NT2/D1 (cell line): ENCODE measurements around the gene SLC5A11.

Experiments
- DNase-seq: peaks from one replicate; pipeline ENCODE4 v3.0.0-alpha.2; 2011; ENCODE audit warnings: low read depth, low spot score
- H3K27me3 ChIP-seq: 2 replicates; pipeline ENCODE4 v1.6.0; 2011; ENCODE audit warnings: mild to moderate bottlenecking; ENCODE audit not compliant: insufficient read length, insufficient read depth
- H3K36me3 ChIP-seq: 2 replicates; pipeline ENCODE4 v1.6.1; 2011; ENCODE audit warnings: mild to moderate bottlenecking, low read length, mixed read lengths; ENCODE audit not compliant: insufficient read depth, insufficient read length
- H3K4me1 ChIP-seq: 2 replicates; pipeline ENCODE4 v1.5.1; 2011; ENCODE audit not compliant: insufficient read depth, insufficient read length
- H3K4me3 ChIP-seq: 2 replicates; pipeline ENCODE4 v1.5.1; 2011; ENCODE audit warnings: low read depth; ENCODE audit not compliant: insufficient read length
- H3K9ac ChIP-seq: 2 replicates; pipeline ENCODE4 v1.6.0; 2011; ENCODE audit warnings: low read depth; ENCODE audit not compliant: insufficient read length
- H3K9me3 ChIP-seq: 2 replicates; pipeline ENCODE4 v1.5.1; 2011; ENCODE audit warnings: mild to moderate bottlenecking, low read length; ENCODE audit not compliant: insufficient read depth
- SUZ12 ChIP-seq: IDR thresholded peaks from 2 replicates; pipeline ENCODE4 v1.6.1; 2011; ENCODE audit not compliant: insufficient read length, insufficient read depth; ENCODE audit errors: extremely low read depth
- YY1 ChIP-seq: IDR thresholded peaks from 2 replicates; pipeline ENCODE4 v1.6.1; 2011; ENCODE audit not compliant: insufficient read length, insufficient read depth
- ZNF274 ChIP-seq: IDR thresholded peaks from 2 replicates; pipeline ENCODE4 v1.6.1; 2011; ENCODE audit warnings: mild to moderate bottlenecking, low read depth, low read length

The SLC5A11 gene

GRCh38 chr16:24815021-24815420 is 30.7 kb upstream of the SLC5A11 start:
- H3K4me1 ChIP-seq, result no peaks in the 10 kb centered on the region
- TF ChIP-seq YY1 (no peak), ZNF274 (no peak), SUZ12 (no peak)
- H3K36me3 ChIP-seq, result peaks cover 96% of the 10 kb centered on the region
- DNase-seq, result no peak
- no peaks in the 10 kb centered on the region for H3K27me3 ChIP-seq
- H3K9me3 ChIP-seq, result no peaks in the 10 kb centered on the region
- H3K9ac ChIP-seq, result no peak overlapping the region
- H3K4me3 ChIP-seq, result no peak overlapping the region

- H3K4me1 ChIP-seq, result no peaks in the 10 kb centered on the region
- no peak overlapping the region for H3K4me3 ChIP-seq
- H3K9me3 ChIP-seq, result no peaks in the 10 kb centered on the region
- TF ChIP-seq YY1 (no peak), ZNF274 (no peak), SUZ12 (no peak)
- no peak for DNase-seq
- no peaks in the 10 kb centered on the region for H3K27me3 ChIP-seq
- H3K9ac ChIP-seq, result no peak overlapping the region
- H3K36me3 ChIP-seq, result peaks cover 95% of the 10 kb centered on the region
These were observed 29.1 kb upstream of the SLC5A11 start for GRCh38 chr16:24816688-24817087.

- peaks cover 2% of the 10 kb centered on the region for H3K4me1 ChIP-seq
- DNase-seq, result no peak
- TF ChIP-seq SUZ12, result no peak
- TF ChIP-seq YY1, result no peak
- TF ChIP-seq ZNF274, result no peak
- H3K36me3 ChIP-seq, result peaks cover 96% of the 10 kb centered on the region
- H3K27me3 ChIP-seq, result no peaks in the 10 kb centered on the region
- no peak overlapping the region for H3K4me3 ChIP-seq
- H3K9me3 ChIP-seq, result no peaks in the 10 kb centered on the region
- H3K9ac ChIP-seq, result no peak overlapping the region
These were observed 26.2 kb upstream of the SLC5A11 start for GRCh38 chr16:24819462-24820040.

- no peak for DNase-seq
- Histone ChIP-seq H3K9me3 (no peaks in the 10 kb centered on the region), H3K4me3 (no peak overlapping the region), H3K36me3 (peaks cover 91% of the 10 kb centered on the region), H3K9ac (no peak overlapping the region), H3K27me3 (no peaks in the 10 kb centered on the region), H3K4me1 (peaks cover 2% of the 10 kb centered on the region)
- TF ChIP-seq YY1 (no peak), ZNF274 (no peak), SUZ12 (no peak)
These were observed 25.2 kb upstream of the SLC5A11 start for GRCh38 chr16:24820522-24820921.

GRCh38 chr16:24821129-24821528 is 24.6 kb upstream of the SLC5A11 start:
- Histone ChIP-seq H3K4me3 (no peak overlapping the region), H3K9me3 (no peaks in the 10 kb centered on the region), H3K9ac (no peak overlapping the region), H3K4me1 (peaks cover 2% of the 10 kb centered on the region), H3K27me3 (no peaks in the 10 kb centered on the region), H3K36me3 (peaks cover 91% of the 10 kb centered on the region)
- DNase-seq, result no peak
- no peak for TF ChIP-seq YY1
- no peak for TF ChIP-seq SUZ12

- Histone ChIP-seq H3K36me3 (peaks cover 88% of the 10 kb centered on the region), H3K9me3 (no peaks in the 10 kb centered on the region), H3K9ac (no peak overlapping the region), H3K4me3 (no peak overlapping the region), H3K27me3 (no peaks in the 10 kb centered on the region), H3K4me1 (peaks cover 2% of the 10 kb centered on the region)
- no peak for TF ChIP-seq SUZ12
- DNase-seq, result no peak
These were observed 23.2 kb upstream of the SLC5A11 start for GRCh38 chr16:24822542-24822941.

- Histone ChIP-seq H3K27me3 (no peaks in the 10 kb centered on the region), H3K4me1 (peaks cover 2% of the 10 kb centered on the region), H3K36me3 (peaks cover 85% of the 10 kb centered on the region), H3K9me3 (no peaks in the 10 kb centered on the region), H3K9ac (no peak overlapping the region), H3K4me3 (no peak overlapping the region)
- DNase-seq, result no peak
- TF ChIP-seq SUZ12, result no peak
- TF ChIP-seq YY1, result no peak
- no peak for TF ChIP-seq ZNF274
These were observed 22.8 kb upstream of the SLC5A11 start for GRCh38 chr16:24822974-24823373.

GRCh38 chr16:24825696-24826095 is 20.1 kb upstream of the SLC5A11 start:
- H3K4me1 ChIP-seq, result peaks cover 2% of the 10 kb centered on the region
- H3K9me3 ChIP-seq, result no peaks in the 10 kb centered on the region
- H3K27me3 ChIP-seq, result no peaks in the 10 kb centered on the region
- TF ChIP-seq YY1 (no peak), SUZ12 (no peak), ZNF274 (no peak)
- DNase-seq, result no peak
- H3K9ac ChIP-seq, result no peak overlapping the region
- H3K36me3 ChIP-seq, result peaks cover 61% of the 10 kb centered on the region
- H3K4me3 ChIP-seq, result no peak overlapping the region
